Measurements from ENCODE around the gene PHKA1. TPM values are rescaled to one million over a fixed set of nuclear protein-coding genes. Genes with fewer than 3 reads are reported as not detected.
"Not testable (repeated sequence)": the region's sequence is repeated elsewhere in the genome, so short reads cannot be mapped to it uniquely, and the experiment has no call there.

The PHKA1 gene
- total RNA-seq, 1 experiment from 2014 or later, result 5.1 TPM

GRCh38 chrX:72554448-72555140 is 159.5 kb downstream of the PHKA1 start:
- Histone ChIP-seq H3K27me3 (replicated peaks; ENCODE audit: control insufficient read depth, insufficient read depth, low read length) (no peaks in the 10 kb centered on the region), H3K9me3 (no peaks in the 10 kb centered on the region), H3K4me3 (ENCODE audit: low read depth, low read length) (peak overlapping the region; percentile 28), H3K4me1 (0 out of 2 replicates have a peak, but pooled peaks cover 5% of the 10 kb centered on the region), H3K36me3 (ENCODE audit: control insufficient read depth, insufficient read depth, low read length) (no peaks in the 10 kb centered on the region)
- Mint-ChIP-seq H3K36me3 (ENCODE audit: insufficient read depth, unreplicated experiment) (peaks cover 4% of the 10 kb centered on the region), H3K27me3 (ENCODE audit: insufficient read depth, unreplicated experiment) (no peaks in the 10 kb centered on the region), H3K4me3 (ENCODE audit: unreplicated experiment) (peak overlapping the region; percentile 79), H3K27ac (ENCODE audit: unreplicated experiment) (peak overlapping the region; percentile 92), H3K4me1 (ENCODE audit: low read depth, unreplicated experiment) (peaks cover 9% of the 10 kb centered on the region), H3K9me3 (ENCODE audit: unreplicated experiment) (no peaks in the 10 kb centered on the region)
- TF ChIP-seq, protein P1, sequence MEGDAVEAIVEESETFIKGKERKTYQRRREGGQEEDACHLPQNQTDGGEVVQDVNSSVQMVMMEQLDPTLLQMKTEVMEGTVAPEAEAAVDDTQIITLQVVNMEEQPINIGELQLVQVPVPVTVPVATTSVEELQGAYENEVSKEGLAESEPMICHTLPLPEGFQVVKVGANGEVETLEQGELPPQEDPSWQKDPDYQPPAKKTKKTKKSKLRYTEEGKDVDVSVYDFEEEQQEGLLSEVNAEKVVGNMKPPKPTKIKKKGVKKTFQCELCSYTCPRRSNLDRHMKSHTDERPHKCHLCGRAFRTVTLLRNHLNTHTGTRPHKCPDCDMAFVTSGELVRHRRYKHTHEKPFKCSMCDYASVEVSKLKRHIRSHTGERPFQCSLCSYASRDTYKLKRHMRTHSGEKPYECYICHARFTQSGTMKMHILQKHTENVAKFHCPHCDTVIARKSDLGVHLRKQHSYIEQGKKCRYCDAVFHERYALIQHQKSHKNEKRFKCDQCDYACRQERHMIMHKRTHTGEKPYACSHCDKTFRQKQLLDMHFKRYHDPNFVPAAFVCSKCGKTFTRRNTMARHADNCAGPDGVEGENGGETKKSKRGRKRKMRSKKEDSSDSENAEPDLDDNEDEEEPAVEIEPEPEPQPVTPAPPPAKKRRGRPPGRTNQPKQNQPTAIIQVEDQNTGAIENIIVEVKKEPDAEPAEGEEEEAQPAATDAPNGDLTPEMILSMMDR (IDR thresholded peaks at IDR 0.05; ENCODE audit: insufficient read depth in 1 of 2, low read depth in 1 of 2, low read length in 1 of 2, severe bottlenecking in 1 of 2, unreplicated experiment in 1 of 2), result peak; percentile 46 to 48
- POLR2A ChIA-PET, result interaction anchor here (0.6 to 1.7 kb wide), 4 partner anchors 14 to 322 kb away, joined by 3 to 5 read pairs (median 4); partner anchors contain the start of genes ERCC6L and RPS4X
- BruUV-seq (replicated peaks), result no TSS peak
- peak; percentile 86 to 90 for DNase-seq
- CTCF ChIA-PET, result interaction anchor here (0.5 to 1.5 kb wide), 4 partner anchors 14 to 314 kb away, joined by 3 to 9 read pairs (median 4); no protein-coding TSS in a partner anchor
- intact Hi-C loops (cut with micrococcal nuclease; ENCODE audit: unreplicated experiment), result loop anchor here (1.0 to 10.0 kb wide), 3 partner anchors 17 to 247 kb away; partner anchors contain the start of gene CITED1

DNA sequence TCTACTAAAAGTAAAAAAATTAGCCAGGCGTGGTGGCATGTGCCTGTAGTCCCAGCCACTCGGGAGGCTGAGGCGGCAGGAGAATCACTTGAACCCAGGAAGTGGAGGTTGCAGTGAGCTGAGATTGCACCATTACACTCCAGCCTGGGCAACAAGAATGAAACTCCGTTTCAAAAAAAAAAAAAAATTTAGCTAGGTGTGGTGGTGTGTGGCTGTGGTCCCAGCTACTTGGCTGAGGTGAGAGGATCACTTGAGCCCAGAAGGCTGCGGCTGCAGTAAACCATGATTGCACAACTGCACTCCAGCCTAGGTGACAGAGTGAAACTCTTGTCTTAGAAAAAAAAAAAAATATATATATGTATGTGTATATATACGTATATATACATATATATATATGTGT is 161.7 kb downstream of the PHKA1 start:
- H3K9me3 Mint-ChIP-seq (ENCODE audit: unreplicated experiment); H3K36me3 ChIP-seq (ENCODE audit: control insufficient read depth, insufficient read depth, low read length); DNase-seq; POLR2A ChIA-PET; H3K27me3 Mint-ChIP-seq (ENCODE audit: insufficient read depth, unreplicated experiment); H3K4me1 ChIP-seq; H3K36me3 Mint-ChIP-seq (ENCODE audit: insufficient read depth, unreplicated experiment); H3K9me3 ChIP-seq; H3K4me3 ChIP-seq (ENCODE audit: low read depth, low read length); H3K4me3 Mint-ChIP-seq (ENCODE audit: unreplicated experiment); BruUV-seq (replicated peaks); H3K27me3 ChIP-seq (replicated peaks; ENCODE audit: control insufficient read depth, insufficient read depth, low read length); H3K27ac Mint-ChIP-seq (ENCODE audit: unreplicated experiment); CTCF ChIA-PET: not testable (repeated sequence)
- intact Hi-C loops (cut with micrococcal nuclease; ENCODE audit: unreplicated experiment), result loop anchor here (5.0 to 10.0 kb wide), 2 partner anchors 78 to 245 kb away; partner anchors contain the start of gene CITED1
- peaks cover 22% of the 10 kb centered on the region for H3K4me1 Mint-ChIP-seq (ENCODE audit: low read depth, unreplicated experiment)

DNA sequence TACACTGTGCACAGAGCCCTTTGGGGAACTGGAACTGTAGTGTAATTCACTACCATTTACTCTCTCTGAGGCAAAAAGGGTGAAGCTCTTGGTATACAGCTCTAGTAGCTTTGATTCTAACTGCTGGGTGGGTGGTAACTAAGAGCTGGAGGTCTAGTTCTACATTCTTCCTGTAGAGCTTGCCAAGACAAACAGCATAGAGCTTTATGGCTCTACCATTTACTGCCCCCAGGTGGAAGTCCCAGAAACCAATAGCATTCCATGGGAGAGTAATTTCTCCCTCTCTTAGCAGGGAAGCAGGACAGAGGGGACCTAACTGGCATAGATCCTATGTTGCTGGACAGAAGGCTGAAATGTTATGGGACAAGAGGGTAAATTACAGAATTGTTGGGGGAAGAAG is 168.1 kb downstream of the PHKA1 start:
- ChIA-PET POLR2A (no interaction called here), CTCF (no interaction called here)
- Histone ChIP-seq H3K9me3 (no peaks in the 10 kb centered on the region), H3K36me3 (ENCODE audit: control insufficient read depth, insufficient read depth, low read length) (no peaks in the 10 kb centered on the region), H3K4me1 (0 out of 2 replicates have a peak, but pooled peaks cover 4% of the 10 kb centered on the region), H3K4me3 (ENCODE audit: low read depth, low read length) (no peak overlapping the region), H3K27me3 (replicated peaks; ENCODE audit: control insufficient read depth, insufficient read depth, low read length) (no peaks in the 10 kb centered on the region)
- TF ChIP-seq, protein P1 (IDR thresholded peaks at IDR 0.05; ENCODE audit: insufficient read depth in 1 of 2, low read depth in 1 of 2, low read length in 1 of 2, severe bottlenecking in 1 of 2, unreplicated experiment in 1 of 2), result no peak
- H3K4me3 Mint-ChIP-seq (ENCODE audit: unreplicated experiment), result no peak overlapping the region
- peaks cover 17% of the 10 kb centered on the region for H3K4me1 Mint-ChIP-seq (ENCODE audit: low read depth, unreplicated experiment)
- no peaks in the 10 kb centered on the region for H3K36me3 Mint-ChIP-seq (ENCODE audit: insufficient read depth, unreplicated experiment)
- H3K27ac Mint-ChIP-seq (ENCODE audit: unreplicated experiment), result no peak overlapping the region
- H3K9me3 Mint-ChIP-seq (ENCODE audit: unreplicated experiment), result no peaks in the 10 kb centered on the region
- no TSS peak for BruUV-seq (replicated peaks)
- intact Hi-C loops (cut with micrococcal nuclease; ENCODE audit: unreplicated experiment), result no loop called here
- H3K27me3 Mint-ChIP-seq (ENCODE audit: insufficient read depth, unreplicated experiment), result no peaks in the 10 kb centered on the region
- no peak for DNase-seq

All from Caco-2 (cell line).